GM19043 (cell line): ENCODE results near the gene LTA.
A peak's percentile ranks its signal among the peaks of the same experiment; 100 is the strongest.

ENCODE experiments used
- ATAC-seq: cut with Tn5 transposase; IDR thresholded peaks from one replicate; pipeline ENCODE4 v1.9.1; 2021; ENCODE audit warnings: low read depth; ENCODE audit not compliant: unreplicated experiment

The LTA gene, protein sequence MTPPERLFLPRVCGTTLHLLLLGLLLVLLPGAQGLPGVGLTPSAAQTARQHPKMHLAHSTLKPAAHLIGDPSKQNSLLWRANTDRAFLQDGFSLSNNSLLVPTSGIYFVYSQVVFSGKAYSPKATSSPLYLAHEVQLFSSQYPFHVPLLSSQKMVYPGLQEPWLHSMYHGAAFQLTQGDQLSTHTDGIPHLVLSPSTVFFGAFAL

DNA sequence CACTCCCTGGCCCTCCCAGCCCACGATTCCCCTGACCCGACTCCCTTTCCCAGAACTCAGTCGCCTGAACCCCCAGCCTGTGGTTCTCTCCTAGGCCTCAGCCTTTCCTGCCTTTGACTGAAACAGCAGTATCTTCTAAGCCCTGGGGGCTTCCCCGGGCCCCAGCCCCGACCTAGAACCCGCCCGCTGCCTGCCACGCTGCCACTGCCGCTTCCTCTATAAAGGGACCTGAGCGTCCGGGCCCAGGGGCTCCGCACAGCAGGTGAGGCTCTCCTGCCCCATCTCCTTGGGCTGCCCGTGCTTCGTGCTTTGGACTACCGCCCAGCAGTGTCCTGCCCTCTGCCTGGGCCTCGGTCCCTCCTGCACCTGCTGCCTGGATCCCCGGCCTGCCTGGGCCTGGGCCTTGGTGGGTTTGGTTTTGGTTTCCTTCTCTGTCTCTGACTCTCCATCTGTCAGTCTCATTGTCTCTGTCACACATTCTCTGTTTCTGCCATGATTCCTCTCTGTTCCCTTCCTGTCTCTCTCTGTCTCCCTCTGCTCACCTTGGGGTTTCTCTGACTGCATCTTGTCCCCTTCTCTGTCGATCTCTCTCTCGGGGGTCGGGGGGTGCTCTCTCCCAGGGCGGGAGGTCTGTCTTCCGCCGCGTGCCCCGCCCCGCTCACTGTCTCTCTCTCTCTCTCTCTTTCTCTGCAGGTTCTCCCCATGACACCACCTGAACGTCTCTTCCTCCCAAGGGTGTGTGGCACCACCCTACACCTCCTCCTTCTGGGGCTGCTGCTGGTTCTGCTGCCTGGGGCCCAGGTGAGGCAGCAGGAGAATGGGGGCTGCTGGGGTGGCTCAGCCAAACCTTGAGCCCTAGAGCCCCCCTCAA lies at the start of gene LTA:
TSS of gene LTA (plus strand) at position 249 of the 871 bp plus-strand sequence. CDS start at position 703, 454 bp downstream.
- ATAC-seq, result no peak

DNA sequence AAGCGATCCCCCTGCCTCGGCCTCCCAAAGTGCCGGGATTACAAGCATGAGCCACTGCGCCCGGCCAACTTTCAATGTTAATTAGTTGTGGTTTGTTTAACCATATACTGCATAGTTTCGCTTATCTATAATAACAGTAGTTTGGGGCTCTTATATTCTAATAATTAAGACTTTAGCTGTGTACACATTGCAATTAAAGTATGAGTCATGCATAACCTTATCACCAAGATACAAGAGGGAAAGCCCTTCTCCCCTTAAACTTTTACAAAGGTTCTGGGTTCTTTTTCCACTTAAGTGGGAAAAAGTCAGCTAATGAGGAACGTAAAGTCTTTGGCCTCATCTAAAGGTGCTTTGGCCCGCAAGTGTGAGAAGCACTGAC lies 46.5 kb upstream of the LTA start:
- ATAC-seq, result no peak

- no peak for ATAC-seq
Measured at GRCh38 chr6:31525932-31526591, 46.0 kb upstream of the LTA start.

DNA sequence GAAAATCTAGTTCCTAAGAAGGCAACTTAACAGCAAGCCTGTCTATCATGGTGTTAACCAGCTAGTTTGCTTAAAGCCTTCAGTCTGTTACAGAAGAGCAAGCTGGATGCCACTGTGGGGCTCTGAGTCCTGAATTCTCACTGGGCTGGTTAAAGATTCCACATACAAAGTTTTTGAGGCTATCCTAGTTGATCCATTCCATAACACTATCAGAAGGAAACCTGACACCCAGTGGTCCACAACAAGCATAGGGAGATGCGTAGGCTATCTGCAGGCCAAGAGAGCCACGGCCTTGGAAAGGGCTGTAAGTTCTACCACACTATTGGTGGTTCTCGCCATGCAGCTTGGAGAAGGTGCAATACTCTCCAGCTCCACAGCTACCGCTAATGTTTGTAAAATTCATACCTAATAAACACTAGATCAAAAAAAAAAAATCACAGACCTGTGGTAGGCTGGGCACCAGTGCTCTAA lies 43.7 kb upstream of the LTA start:
- no peak for ATAC-seq

DNA sequence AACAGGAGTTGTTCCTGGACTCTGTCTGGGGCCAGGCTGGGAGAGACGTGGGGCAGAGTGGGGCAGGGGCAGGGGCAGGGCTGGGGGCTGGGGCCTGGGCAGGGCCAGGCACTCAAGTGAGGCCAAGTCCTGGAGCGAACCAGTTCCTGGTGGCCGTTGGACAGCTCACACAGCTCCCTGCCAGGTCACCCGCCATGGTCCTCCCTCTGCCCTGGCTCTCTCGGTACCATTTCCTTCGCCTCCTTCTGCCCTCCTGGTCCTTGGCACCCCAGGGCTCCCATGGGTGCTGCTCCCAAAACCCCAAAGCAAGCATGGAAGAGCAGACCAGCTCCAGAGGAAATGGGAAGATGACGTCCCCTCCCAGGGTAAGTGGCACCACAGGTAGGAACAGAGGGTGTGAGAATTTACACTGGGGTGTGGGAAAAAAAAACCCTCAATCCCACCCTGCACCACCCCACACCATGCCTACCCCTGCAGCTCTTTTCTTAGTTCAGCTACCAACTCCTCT lies 43.2 kb upstream of the LTA start, which contains the start of gene MCCD1:
TSS of gene MCCD1 (plus strand) at position 142 of the 508 bp plus-strand sequence. CDS start at position 195, 53 bp downstream.
- no peak for ATAC-seq

DNA sequence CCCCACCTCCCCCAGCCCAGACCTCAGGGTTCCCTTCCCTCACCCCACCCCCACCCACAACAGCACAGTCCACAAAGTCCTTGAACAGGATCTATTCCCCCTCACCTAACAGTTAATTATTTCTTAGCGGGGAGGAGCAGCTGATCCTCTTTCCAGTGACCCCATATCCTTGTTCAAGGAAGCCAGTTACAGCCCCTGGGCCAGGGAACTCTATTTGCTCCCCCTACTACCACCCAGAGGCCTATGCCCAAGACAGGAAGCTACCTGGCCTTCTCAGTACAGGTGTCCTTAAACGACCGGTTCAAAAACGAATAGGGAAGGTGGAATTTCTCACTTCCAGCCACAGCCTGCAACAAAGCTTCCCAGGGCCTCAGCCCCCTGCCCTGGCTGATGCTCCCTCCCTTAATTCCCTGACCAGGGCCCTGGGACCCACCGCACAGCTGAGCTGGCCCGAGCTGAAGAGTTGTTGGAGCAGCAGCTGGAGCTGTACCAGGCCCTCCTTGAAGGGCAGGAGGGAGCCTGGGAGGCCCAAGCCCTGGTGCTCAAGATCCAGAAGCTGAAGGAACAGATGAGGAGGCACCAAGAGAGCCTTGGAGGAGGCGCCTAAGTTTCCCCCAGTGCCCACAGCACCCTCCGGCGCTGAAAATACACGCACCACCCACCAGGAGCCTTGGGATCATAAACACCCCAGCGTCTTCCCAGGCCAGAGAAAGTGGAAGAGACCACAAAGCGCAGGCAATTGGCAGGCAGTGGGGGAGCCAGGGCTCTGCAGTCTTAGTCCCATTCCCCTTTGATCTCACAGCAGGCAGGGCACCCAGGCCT lies 42.5 kb upstream of the LTA start:
- no peak for ATAC-seq

GRCh38 chr6:31530659-31531058 lies 41.4 kb upstream of the LTA start:
- no peak for ATAC-seq

- no peak for ATAC-seq
Measured at GRCh38 chr6:31531162-31531561, 40.9 kb upstream of the LTA start.

DNA sequence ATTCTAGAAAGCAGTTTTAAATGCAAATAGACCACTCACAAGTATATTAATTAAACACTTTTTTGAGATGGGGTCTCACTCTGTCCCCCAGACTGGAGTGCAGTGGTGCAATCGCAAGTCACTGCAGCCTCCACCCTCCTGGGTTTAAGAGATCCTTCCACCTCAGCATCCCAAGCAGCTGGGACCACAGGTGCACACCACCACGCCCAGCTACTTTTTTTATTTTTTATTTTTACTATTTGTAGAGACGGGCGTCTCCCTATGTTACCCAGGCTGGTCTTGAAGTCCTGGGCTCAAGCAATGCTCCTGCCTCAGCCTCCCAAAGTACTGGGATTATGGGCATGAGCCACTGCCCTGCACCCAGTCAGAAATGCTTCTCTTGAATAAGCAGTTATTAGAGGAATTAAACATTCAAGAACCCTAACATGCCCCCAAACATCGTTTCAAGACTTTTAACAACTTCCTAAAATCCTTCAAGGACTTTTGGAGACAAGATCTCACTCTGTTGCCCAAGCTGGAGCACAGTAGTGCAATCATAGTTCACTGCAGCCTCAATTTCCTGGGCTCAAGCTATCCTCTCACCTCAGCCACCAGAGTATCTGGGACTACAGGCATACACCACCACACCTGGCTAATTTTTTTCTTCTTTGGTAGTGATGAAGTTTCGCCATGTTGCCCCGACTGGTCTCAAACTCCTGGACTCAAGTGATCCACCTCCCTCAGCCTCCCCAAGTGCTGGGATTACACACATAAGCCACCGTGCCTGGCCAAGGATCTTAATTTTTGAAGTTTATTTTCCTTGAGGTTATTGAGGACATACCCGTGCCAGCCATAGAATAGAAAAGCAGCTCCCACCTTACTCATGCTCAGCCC lies 40.1 kb upstream of the LTA start:
- ATAC-seq, result no peak

- no peak for ATAC-seq
Measured at GRCh38 chr6:31532644-31533454, 39.2 kb upstream of the LTA start.

- ATAC-seq, result no peak
Measured at GRCh38 chr6:31533455-31533841, 38.6 kb upstream of the LTA start.

GRCh38 chr6:31534011-31534410 lies 38.1 kb upstream of the LTA start:
- no peak for ATAC-seq

DNA sequence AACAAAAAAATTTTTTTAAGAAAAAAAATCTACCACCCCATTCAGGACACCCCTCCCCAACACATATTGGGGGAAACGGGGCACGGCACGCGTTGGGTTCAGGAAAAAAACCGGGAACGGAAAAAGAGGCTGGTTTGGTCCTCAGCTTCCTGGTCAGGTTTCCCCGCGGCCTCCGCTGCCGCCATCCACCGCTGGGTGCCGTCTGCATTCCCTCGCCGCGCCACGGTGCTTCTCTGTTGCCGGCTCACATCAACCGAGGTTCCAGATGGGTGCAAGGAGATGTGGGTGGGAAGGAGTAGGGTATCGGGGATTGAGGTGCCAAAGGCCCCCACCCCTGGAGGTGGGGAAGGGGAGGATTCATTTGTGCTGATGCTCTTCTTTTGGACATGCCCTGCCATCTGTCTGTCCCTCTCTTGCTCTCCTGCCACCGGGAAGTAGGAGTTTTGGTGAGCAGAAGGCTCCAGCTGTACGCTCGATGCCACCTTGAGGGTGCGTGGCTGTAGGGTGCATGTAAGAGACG lies 37.5 kb upstream of the LTA start:
- ATAC-seq, result no peak

DNA sequence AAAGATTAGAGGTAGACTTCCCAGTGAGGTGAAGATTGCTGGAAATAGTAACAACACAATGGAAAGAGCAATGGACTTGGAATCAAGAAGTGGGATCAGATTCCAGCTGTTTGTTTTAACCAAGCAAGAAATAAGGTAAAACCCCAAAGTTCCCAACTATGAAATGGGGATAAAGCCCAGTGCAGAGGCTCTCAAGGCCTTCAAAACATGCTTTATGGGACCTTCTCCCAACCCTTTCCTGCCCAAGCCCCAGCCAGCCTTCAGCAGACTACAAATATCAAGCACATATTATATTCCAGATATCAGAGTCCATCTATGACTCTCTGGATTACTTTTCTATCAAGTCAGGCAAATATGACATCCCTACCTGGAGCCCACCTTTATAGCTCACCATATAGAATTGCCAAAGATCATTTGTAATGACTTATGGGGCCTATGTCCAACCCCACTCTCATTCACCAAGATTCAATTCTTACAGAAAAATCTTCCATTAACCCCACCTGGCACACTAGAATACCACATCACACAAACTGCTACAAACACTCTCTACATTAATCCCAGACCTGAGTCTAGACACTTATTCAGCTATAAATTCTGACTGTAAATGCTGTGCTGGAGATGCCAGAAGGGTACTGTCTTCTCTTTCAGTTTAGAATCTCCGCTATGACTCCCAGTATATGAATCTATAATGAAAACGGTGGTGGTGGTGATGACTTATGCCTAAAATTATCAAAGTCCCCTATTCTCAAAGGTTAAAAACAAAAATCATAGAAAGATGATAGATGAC lies 36.4 kb upstream of the LTA start:
- ATAC-seq, result no peak

DNA sequence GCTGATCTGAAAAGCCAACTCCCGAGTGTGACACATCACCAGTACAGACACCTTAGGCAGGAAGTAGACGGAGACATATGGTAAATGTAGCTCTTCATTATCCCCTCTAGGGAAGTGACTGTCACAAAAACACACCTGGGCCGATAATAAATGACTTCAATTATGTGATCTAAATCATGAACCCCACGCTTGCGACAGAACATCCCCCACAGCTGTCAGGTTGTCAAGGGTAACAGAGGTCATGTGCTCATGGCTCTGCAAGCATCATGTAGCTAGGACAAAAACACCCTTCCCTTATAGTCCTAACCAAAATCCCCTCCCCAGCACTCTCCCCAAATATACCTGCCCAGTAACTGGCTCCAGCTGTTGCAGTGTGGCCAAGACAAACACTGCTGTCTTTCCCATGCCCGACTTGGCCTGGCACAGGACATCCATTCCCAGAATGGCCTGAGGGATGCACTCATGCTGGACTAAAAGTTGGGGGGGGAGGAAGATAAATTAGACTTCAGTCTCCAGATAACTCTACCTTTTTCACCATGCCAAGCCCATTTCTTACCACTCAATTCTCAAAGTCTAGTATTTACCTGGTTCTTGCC lies 33.2 kb upstream of the LTA start:
- no peak for ATAC-seq

DNA sequence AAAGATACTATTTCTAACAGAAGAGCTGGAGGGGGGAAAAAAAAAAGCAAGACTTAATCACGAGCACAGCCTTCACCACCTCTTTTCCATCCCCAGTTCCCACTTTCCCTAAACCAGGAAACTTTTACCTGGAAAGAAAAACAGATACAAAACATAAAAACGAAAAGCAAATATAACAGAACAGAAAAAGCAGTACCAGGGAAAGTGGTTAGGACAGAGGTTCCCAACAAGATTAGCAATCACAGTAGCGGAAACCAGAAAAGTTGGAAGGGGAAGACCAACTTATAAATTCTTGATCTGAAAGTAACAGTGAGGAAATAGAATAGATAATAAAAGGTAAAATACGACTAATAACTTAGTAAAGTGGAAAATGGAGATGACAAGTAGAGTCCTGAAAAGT lies 31.4 kb upstream of the LTA start:
- ATAC-seq, result no peak

DNA sequence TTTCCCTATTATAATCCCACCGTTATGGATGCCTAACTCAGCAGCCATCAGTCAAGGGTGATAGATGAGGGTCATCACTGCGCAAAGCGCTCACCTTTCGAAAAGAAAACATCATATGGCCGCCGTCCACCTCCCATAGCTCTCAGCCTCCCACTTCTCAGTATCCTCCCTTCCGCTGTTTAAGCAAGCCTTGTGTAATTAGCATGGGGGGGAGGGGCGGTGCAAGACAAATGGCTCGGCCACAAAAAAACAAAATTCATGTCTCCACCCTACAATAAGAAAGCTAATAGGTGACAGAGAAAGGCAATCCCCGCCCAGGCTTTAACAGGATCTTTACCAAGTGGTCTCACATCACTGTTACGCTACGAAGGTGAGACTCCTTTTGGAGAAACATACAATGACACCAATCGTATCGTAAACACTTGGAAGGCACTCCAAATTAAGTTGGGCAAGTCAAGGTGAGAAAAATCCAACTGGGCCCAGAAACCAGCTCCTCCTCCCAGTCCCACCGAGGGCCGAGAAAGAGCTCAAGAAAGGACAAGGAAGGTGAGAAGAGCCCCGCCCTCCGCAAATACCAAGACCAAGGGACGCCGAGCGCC lies 30.9 kb upstream of the LTA start:
- peak; percentile 14 for ATAC-seq
